OCI-LY1 (cell line): ENCODE data around the gene FTCDNL1.

Experiments used
- H2AFZ ChIP-seq: fragments of 200-600 bp; sonication (generic), shearing (Covaris generic); 2 replicates; pipeline ENCODE4 v1.6.0; 2014; ENCODE audit warnings: antibody characterized with exemption, mild to moderate bottlenecking, low read length
- H3F3A ChIP-seq: fragments of 200-600 bp; sonication (generic), shearing (Covaris generic); 2 replicates; pipeline ENCODE4 v1.6.0; 2014; ENCODE audit warnings: mild to moderate bottlenecking, antibody characterized with exemption, low read length, moderate library complexity; ENCODE audit not compliant: insufficient read depth
- H3K27ac ChIP-seq: fragments of 200-600 bp; sonication (generic); 2 replicates; pipeline ENCODE4 v1.5.1; 2014; ENCODE audit warnings: low read length, mixed run types, mild to moderate bottlenecking, low read depth; ENCODE audit not compliant: poor library complexity, severe bottlenecking
- H3K27me3 ChIP-seq: fragments of 200-600 bp; sonication (generic); 2 replicates; pipeline ENCODE4 v1.6.0; 2014; ENCODE audit warnings: antibody characterized with exemption, mild to moderate bottlenecking, low read length, moderate library complexity; ENCODE audit not compliant: insufficient read depth
- H3K36me3 ChIP-seq: fragments of 200-600 bp; sonication (generic); 2 replicates; pipeline ENCODE4 v1.6.1; 2014; ENCODE audit warnings: mild to moderate bottlenecking, antibody characterized with exemption, low read length, moderate library complexity, mixed read lengths; ENCODE audit not compliant: insufficient read depth
- H3K4me1 ChIP-seq: fragments of 200-600 bp; sonication (generic); 2 replicates; pipeline ENCODE4 v1.5.1; 2014; ENCODE audit warnings: mild to moderate bottlenecking, low read length, moderate library complexity; ENCODE audit not compliant: insufficient read depth, severe bottlenecking
- H3K4me2 ChIP-seq: fragments of 200-600 bp; sonication (generic), shearing (Covaris generic); 2 replicates; pipeline ENCODE4 v1.6.1; 2014; ENCODE audit warnings: low read length
- H3K4me3 ChIP-seq: fragments of 200-600 bp; sonication (generic); 2 replicates; pipeline ENCODE4 v1.5.1; 2014; ENCODE audit warnings: low read length, low read depth, mild to moderate bottlenecking, mixed read lengths; ENCODE audit not compliant: poor library complexity, severe bottlenecking
- H3K79me2 ChIP-seq: fragments of 200-600 bp; shearing (Covaris generic); 2 replicates; pipeline ENCODE4 v1.6.1; 2016; ENCODE audit warnings: mixed run types, low read length, mixed read lengths; ENCODE audit not compliant: insufficient read depth
- H3K9ac ChIP-seq: fragments of 200-600 bp; sonication (generic), shearing (Covaris generic); 2 replicates; pipeline ENCODE4 v1.6.1; 2014; ENCODE audit warnings: mild to moderate bottlenecking, low read length, mixed read lengths
- H3K9me2 ChIP-seq: fragments of 200-600 bp; sonication (generic), shearing (Covaris generic); 2 replicates; pipeline ENCODE4 v1.6.1; 2014; ENCODE audit warnings: low read depth, mild to moderate bottlenecking, low read length, mixed read lengths
- H3K9me3 ChIP-seq: fragments of 200-600 bp; shearing (Covaris generic); 2 replicates; pipeline ENCODE4 v1.6.1; 2014; ENCODE audit warnings: low read length, mixed read lengths
- H4K20me1 ChIP-seq: fragments of 200-600 bp; sonication (generic), shearing (Covaris generic); 2 replicates; pipeline ENCODE4 v1.6.0; 2016; ENCODE audit warnings: mild to moderate bottlenecking, low read length; ENCODE audit not compliant: insufficient read depth
- EZH2 ChIP-seq: fragments of 200-600 bp; sonication (generic), shearing (Covaris generic); IDR thresholded peaks from 2 replicates; pipeline ENCODE4 v1.8.0; 2017; ENCODE audit warnings: borderline replicate concordance, mixed run types, mild to moderate bottlenecking, antibody characterized with exemption, low read length, moderate library complexity, mixed read lengths
- TF ChIP-seq, protein P1 (sequence below): fragments of 200-600 bp; sonication (generic), shearing (Covaris generic); IDR thresholded peaks from 2 replicates; pipeline ENCODE4 v1.5.1; 2017; ENCODE audit warnings: mild to moderate bottlenecking, antibody characterized with exemption, low read length, moderate library complexity, mixed read lengths

Gene FTCDNL1

DNA sequence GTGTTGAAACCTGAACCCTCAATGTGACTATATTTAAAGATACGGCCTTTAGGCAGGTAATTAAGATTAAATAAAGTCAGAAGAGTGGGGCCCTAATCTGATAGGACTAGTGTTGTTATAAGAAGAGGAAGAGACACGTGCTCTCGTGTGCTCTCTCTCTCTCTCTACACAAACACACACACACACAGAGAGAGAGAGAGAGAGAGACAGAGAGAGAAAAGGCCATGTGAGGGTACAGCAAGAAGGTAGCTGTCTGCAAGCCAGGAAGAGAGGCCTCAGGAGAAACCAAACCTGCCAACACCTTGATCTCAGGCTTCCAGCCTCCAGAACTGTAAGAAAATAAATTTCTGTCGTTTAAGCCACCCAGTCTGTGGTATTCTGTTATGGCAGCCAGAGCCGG is 106.7 kb downstream of the FTCDNL1 start:
- Histone ChIP-seq H3K9me3 (no peaks in the 10 kb centered on the region), H3K36me3 (no peaks in the 10 kb centered on the region), H3K27ac (no peak overlapping the region), H3F3A (no peaks in the 10 kb centered on the region), H3K9ac (no peak overlapping the region), H3K4me3 (no peak overlapping the region), H2AFZ (no peak overlapping the region), H3K4me2 (no peak overlapping the region), H3K4me1 (no peaks in the 10 kb centered on the region), H3K79me2 (no peaks in the 10 kb centered on the region), H3K27me3 (peaks cover 5% of the 10 kb centered on the region; the same call in 1 of the 2 replicates), H3K9me2 (no peaks in the 10 kb centered on the region), H4K20me1 (no peaks in the 10 kb centered on the region)
- TF ChIP-seq EZH2, result no peak
- TF ChIP-seq, protein P1, sequence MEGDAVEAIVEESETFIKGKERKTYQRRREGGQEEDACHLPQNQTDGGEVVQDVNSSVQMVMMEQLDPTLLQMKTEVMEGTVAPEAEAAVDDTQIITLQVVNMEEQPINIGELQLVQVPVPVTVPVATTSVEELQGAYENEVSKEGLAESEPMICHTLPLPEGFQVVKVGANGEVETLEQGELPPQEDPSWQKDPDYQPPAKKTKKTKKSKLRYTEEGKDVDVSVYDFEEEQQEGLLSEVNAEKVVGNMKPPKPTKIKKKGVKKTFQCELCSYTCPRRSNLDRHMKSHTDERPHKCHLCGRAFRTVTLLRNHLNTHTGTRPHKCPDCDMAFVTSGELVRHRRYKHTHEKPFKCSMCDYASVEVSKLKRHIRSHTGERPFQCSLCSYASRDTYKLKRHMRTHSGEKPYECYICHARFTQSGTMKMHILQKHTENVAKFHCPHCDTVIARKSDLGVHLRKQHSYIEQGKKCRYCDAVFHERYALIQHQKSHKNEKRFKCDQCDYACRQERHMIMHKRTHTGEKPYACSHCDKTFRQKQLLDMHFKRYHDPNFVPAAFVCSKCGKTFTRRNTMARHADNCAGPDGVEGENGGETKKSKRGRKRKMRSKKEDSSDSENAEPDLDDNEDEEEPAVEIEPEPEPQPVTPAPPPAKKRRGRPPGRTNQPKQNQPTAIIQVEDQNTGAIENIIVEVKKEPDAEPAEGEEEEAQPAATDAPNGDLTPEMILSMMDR, result no peak

DNA sequence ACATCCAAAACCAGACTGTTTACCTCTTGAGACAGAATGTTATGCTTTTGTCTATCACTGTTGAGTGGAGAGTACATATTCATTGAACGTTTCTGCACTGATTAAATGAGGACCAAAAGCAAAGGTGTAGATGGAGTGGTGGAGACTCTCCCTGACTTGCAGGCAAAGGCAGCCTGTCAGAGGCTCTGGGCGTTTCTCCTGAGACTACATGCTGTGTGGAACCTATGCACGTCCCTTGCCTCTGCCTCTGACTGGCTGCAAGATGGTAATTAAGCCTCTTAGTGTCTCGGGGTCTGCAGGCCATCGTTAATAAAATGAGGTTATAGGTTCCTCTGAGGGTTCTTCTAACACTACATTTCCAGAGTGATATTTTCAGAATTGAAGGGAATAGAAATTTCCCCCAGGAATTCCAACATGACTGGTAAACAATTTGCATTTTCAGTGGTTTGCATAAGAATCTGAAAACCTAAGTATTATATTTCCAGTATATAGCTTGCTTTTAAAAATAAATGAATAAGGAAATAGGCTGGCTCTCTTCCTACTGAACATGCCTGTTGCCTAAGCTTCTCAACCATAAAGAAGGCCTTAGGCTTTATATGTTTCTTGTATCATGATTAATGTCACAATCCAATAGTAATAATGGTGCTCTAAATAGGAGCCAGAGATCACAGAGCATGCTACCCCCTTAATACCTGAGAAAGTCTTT is 107.4 kb downstream of the FTCDNL1 start:
- no peaks in the 10 kb centered on the region for H3K79me2 ChIP-seq
- H3K9ac ChIP-seq, result no peak overlapping the region
- H3K4me1 ChIP-seq, result no peaks in the 10 kb centered on the region
- no peak overlapping the region for H2AFZ ChIP-seq
- peaks cover 5% of the 10 kb centered on the region; the same call in 1 of the 2 replicates for H3K27me3 ChIP-seq
- H4K20me1 ChIP-seq, result no peaks in the 10 kb centered on the region
- no peak overlapping the region for H3K4me2 ChIP-seq
- TF ChIP-seq, protein P1, result no peak
- no peak for TF ChIP-seq EZH2
- no peaks in the 10 kb centered on the region for H3K36me3 ChIP-seq
- H3K4me3 ChIP-seq, result no peak overlapping the region
- H3K9me3 ChIP-seq, result no peaks in the 10 kb centered on the region
- no peaks in the 10 kb centered on the region for H3F3A ChIP-seq
- H3K27ac ChIP-seq, result no peak overlapping the region
- H3K9me2 ChIP-seq, result no peaks in the 10 kb centered on the region

DNA sequence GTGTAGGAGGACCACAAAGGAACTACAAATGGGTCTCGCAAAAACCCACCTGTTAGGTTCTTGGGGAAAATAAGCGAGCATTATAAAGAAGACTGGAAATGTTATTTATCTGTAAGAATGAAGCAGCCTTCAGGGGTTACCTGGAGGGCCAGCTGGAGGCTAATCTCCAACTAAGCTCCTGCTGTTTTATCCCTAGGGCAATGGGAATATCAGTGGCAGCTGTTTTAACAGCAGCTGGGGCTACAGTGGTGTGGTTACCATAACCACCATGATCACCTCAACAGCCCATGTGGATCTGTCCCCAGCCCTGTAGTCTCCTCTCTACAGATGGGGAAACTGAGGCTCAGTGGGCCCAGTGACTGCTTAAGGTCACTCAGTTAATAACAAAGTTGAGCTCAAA is 108.1 kb downstream of the FTCDNL1 start:
- Histone ChIP-seq H3K36me3 (no peaks in the 10 kb centered on the region), H4K20me1 (no peaks in the 10 kb centered on the region), H3K9me2 (no peaks in the 10 kb centered on the region), H3K27me3 (peaks cover 5% of the 10 kb centered on the region; the same call in 1 of the 2 replicates), H3F3A (no peaks in the 10 kb centered on the region), H3K4me1 (no peaks in the 10 kb centered on the region), H3K4me2 (no peak overlapping the region), H3K9ac (no peak overlapping the region), H3K9me3 (no peaks in the 10 kb centered on the region), H3K4me3 (no peak overlapping the region), H3K79me2 (no peaks in the 10 kb centered on the region), H2AFZ (no peak overlapping the region), H3K27ac (no peak overlapping the region)
- TF ChIP-seq, protein P1, result no peak
